ENCODE results near the gene SORL1.

Gene SORL1

GRCh38 chr11:121657146-121657545 lies 205.0 kb downstream of the SORL1 start:
- ATAC-seq (no peak), DNase-seq (no peak)

DNA sequence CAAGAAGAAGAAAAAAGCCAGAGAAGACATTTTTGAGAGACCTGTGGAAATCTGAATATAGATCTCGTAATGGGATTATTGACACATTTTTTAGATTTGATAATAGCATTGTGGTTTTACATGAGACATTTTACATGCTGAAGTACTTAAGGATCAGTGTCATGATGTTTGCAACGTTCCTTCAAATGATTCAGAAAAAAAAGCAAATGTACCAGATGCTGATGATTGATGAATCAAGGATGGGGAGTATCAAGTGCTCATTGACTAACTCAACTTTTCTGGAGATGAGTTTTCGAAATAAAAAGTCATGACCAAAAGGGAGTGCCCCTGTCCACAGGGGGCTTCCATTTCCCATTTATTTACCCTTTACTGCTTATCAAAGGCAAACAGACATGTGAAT lies 207.7 kb downstream of the SORL1 start:
- DNase-seq (no peak), ATAC-seq (no peak)

GRCh38 chr11:121661880-121662486 lies 209.9 kb downstream of the SORL1 start:
- no peak for ATAC-seq

DNA sequence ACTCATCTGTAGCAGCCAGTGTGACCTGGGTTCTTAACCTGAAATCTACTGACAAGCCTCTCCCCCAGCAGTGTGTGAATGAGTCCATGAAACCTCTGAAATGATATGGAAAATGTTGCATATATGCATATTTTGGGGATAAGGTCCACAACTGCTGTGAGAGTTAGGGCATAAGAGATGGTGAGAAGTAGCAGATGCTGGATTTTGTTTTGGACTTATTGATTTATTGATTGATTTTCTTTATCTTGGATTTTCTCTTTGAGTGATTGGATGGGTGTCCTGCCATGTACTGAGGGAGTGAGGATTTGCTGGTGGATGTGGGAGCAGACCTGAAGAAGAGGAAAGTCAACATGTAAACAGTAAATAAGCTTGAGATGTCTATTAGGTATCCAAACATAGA lies 212.0 kb downstream of the SORL1 start:
- no peak for DNase-seq
- no peak for ATAC-seq

More at GRCh38 chr11:121661880-121662486, 209.9 kb downstream of the SORL1 start:
- DNase-seq: no peak

- DNase-seq: no peak
- ATAC-seq: no peak
Observed at GRCh38 chr11:121665206-121665838, 213.2 kb downstream of the SORL1 start.

GRCh38 chr11:121667836-121668235 lies 215.7 kb downstream of the SORL1 start:
- ATAC-seq: no peak

DNA sequence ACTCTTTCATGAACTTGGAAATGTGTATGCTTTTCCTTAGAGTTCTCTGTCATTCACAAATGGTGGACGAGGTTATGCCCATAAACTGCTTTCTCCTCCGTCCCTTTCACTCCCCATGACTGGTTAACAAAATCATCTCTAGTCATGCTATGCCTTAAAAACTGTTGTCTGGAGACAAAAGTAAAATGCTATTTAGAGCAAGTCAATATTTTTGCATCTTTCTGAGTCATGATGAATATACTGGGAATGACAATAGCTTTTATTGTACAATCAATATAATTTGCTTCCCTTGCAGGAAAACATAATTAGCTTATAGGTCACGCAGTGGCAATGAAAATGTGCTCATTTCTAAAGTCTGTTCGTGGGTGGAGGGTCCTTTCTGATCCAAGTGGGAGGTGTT lies 217.3 kb downstream of the SORL1 start:
- ATAC-seq: no peak

More at GRCh38 chr11:121667836-121668235, 215.7 kb downstream of the SORL1 start:
- no peak for DNase-seq

GRCh38 chr11:121670266-121670665 lies 218.2 kb downstream of the SORL1 start:
- no peak for DNase-seq
- ATAC-seq: no peak

More for the DNA sequence above, 217.3 kb downstream of the SORL1 start:
- DNase-seq: no peak

DNA sequence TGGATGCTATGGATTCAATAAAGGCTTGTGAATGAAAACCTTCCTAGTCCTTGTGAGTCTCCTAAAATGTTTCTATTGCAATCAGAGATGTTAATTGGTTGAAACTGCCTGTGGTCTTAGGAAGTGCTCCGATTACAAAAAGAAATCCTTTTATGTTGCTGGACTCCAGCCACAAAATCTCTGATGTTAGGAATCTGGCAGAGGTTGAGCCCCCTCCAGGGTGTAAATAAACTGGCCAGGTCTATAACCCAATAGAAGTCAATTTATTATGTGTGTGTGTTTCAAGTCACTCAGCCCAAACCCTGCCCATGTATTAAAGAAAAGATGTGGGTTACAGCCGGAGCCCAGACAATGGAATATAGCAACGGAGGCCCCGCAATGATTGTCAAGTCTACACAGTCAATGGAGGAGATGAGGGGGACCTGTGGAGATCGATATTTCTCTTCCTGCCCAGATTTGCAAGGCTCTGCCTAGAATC lies 218.7 kb downstream of the SORL1 start:
- ATAC-seq (no peak), DNase-seq (no peak)

GRCh38 chr11:121671283-121672168 lies 219.4 kb downstream of the SORL1 start:
- no peak for ATAC-seq
- no peak for DNase-seq

DNA sequence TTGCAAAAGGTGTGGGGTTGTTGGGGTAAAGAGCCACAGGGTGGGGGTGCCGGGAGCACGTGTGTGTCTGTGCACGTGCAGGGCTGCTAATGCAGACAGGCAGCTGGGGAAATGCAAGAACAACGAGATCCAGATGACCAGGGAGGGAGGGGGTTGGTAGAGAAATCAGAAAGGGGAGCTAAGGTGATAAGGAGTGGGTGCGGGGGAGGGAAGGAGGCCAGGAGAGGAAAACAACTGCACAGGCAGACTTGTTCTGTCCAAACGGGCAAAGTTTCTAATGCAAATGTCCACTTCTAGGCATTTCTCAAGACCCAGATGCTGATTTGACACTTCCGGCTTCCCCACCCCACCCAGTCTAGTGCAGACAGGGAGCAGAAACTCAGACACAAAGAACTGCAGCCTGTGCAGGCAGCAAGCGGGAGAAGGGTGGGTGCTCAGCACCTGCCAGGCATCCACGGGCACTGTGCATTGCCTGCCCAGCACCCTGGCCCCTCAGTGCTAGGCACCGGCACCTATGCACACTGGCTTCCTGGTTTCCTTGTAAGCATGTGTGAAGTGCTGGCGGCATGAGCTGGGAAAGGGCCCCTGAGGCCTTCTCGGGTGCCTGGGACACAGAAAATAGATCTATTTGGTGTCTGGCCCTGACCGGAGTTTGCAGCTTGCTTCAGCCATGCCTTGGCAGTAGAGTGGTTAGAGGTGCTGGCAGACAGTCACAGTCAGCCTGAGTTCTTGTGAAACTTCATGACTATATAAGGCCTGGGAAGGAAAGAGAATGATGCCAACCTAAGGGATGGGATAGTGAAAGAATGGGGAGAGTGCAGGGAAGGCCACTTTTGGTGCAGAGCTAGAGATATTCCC lies 220.7 kb downstream of the SORL1 start:
- no peak for ATAC-seq
- no peak for DNase-seq

DNA sequence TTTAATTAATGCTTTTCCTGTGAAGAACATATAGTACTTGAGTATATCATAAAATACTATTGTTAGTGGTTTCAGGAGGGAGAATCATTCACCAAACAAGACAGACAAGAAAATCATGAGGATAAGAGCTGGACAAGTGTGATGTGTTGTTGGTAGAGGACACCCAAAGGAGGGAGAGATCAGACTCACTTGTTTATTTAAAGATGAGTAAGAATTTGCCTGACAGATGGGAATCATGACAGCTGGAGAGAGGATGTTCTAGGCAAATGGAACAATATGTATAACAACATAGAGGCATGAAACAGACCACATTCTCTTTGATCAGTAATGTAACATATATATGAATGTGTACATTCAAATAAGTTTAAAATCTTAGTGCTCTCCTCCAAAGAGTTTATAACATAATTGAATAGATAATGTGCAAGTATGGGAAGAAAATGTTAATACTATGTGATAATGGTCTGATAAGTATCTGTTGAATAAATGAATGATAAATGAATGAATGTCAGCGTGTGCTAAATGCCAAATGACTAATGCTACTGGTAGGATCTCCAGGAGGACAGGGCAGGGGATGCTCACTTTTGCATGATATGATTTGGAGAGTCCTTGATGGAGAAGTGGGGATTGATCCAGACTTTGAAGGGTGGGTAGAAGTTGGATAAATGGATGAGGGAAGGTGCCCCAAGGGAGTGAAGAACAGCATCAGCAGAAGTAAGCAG lies 229.6 kb downstream of the SORL1 start:
- no peak for ATAC-seq
- no peak for DNase-seq

Measured in stimulated activated naive CD8-positive, alpha-beta T cell treated with anti-CD3 and anti-CD28 coated beads, Interleukin-15, Interleukin-2, amounts not matched to agents 100 U/mL and 50 U/mL, for 24 hours (primary cell).